22Rv1 (cell line): ENCODE measurements around the gene ERVV-1.

ENCODE experiments used
- ZFX ChIP-seq: fragments of 450-650 bp; IDR thresholded peaks from 2 replicates; pipeline ENCODE4 v1.6.1; 2017; ENCODE audit warnings: antibody characterized with exemption, borderline replicate concordance
- TF ChIP-seq, protein P1 (sequence below): fragments of 450-650 bp; IDR thresholded peaks from 2 replicates; pipeline ENCODE4 v1.5.1; 2017; ENCODE audit warnings: mild to moderate bottlenecking

DNA sequence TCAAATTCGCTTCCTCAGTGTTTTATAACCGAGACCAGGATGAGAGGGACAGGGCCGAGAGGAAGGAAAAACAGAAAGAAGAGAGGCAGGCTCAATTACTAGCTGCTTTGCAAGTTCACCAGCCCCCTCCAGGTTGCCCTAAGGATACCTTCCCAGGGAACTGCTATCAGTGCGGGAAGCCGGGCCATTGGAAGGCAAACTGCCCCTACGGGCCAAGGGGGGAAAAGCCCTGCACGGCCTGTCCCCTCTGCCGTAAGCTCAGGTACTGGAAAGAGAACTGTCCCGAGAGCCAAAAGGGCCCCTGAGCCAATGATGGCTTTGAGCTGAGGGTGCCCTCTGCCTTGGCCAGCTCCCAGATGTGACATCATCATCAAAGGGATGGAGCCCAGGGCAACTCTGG lies 3.2 kb upstream of the ERVV-1 start:
- TF ChIP-seq, protein P1, sequence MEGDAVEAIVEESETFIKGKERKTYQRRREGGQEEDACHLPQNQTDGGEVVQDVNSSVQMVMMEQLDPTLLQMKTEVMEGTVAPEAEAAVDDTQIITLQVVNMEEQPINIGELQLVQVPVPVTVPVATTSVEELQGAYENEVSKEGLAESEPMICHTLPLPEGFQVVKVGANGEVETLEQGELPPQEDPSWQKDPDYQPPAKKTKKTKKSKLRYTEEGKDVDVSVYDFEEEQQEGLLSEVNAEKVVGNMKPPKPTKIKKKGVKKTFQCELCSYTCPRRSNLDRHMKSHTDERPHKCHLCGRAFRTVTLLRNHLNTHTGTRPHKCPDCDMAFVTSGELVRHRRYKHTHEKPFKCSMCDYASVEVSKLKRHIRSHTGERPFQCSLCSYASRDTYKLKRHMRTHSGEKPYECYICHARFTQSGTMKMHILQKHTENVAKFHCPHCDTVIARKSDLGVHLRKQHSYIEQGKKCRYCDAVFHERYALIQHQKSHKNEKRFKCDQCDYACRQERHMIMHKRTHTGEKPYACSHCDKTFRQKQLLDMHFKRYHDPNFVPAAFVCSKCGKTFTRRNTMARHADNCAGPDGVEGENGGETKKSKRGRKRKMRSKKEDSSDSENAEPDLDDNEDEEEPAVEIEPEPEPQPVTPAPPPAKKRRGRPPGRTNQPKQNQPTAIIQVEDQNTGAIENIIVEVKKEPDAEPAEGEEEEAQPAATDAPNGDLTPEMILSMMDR: no peak
- TF ChIP-seq ZFX: no peak
